Measurements from ENCODE around the gene TNFRSF4.

- TF ChIP-seq SUZ12 (IDR thresholded peaks at IDR 0.05) (no peak), SP1 (IDR thresholded peaks at IDR 0.05) (no peak), L3MBTL2 (conservative IDR thresholded peaks at IDR 0.05) (no peak), CTBP1 (IDR thresholded peaks at IDR 0.05; ENCODE audit: borderline replicate concordance) (no peak), ZNF384 (IDR thresholded peaks at IDR 0.05) (no peak)
Observed at GRCh38 chr1:1183221-1183747, 30.7 kb downstream of the TNFRSF4 start.
